Suprapubic skin (tissue), 4 donors: ENCODE data around the gene UNC5B. TPM values are rescaled to one million over a fixed set of nuclear protein-coding genes. Genes with fewer than 3 reads are reported as not detected.
"Not testable (repeated sequence)": the region's sequence is repeated elsewhere in the genome, so short reads cannot be mapped to it uniquely, and the experiment has no call there.

Experiments used
- DNase-seq, 2 donors: peaks; one replicate each; pipeline ENCODE4 v3.0.0-alpha.2; 2019; ENCODE audit warnings: low spot score in 2 of 2
- H3K27ac ChIP-seq: fragments of 200-600 bp; sonication (generic); one replicate; pipeline ENCODE4 v1.5.1; 2019
- H3K27me3 ChIP-seq: fragments of 200-600 bp; sonication (generic); one replicate; pipeline ENCODE4 v1.5.1; 2019
- H3K36me3 ChIP-seq: fragments of 200-600 bp; sonication (generic); one replicate; pipeline ENCODE4 v1.5.1; 2019
- H3K4me1 ChIP-seq: fragments of 200-600 bp; sonication (generic); one replicate; pipeline ENCODE4 v1.5.1; 2019
- H3K4me3 ChIP-seq: fragments of 200-600 bp; sonication (generic); one replicate; pipeline ENCODE4 v1.5.1; 2019; ENCODE audit warnings: mild to moderate bottlenecking
- H3K9me3 ChIP-seq: fragments of 200-600 bp; sonication (generic); one replicate; pipeline ENCODE4 v1.5.1; 2019
- CTCF ChIP-seq, 2 donors: fragments of 200-600 bp in 1 of 2; fragments of 450-650 bp in 1 of 2; sonication (generic) in 1 of 2; IDR thresholded peaks; one replicate each; pipeline ENCODE4 v1.5.1; 2016 to 2019; ENCODE audit warnings: antibody characterized with exemption in 2 of 2, mild to moderate bottlenecking in 1 of 2, moderate library complexity in 1 of 2
- EP300 ChIP-seq: sonication (generic); formaldehyde crosslinking; IDR thresholded peaks from one replicate; pipeline ENCODE4 v1.6.1; 2017; ENCODE audit warnings: antibody characterized with exemption
- POLR2A ChIP-seq, 2 donors: fragments of 450-650 bp; IDR thresholded peaks; one replicate each; pipeline ENCODE4 v1.6.1; 2017; ENCODE audit warnings: antibody characterized with exemption in 2 of 2, mild to moderate bottlenecking in 2 of 2, moderate library complexity in 2 of 2
- POLR2AphosphoS5 ChIP-seq, 3 donors: sonication (generic); formaldehyde crosslinking; IDR thresholded peaks; one replicate each; pipeline ENCODE4 v1.6.1; 2017; ENCODE audit warnings: antibody characterized with exemption in 3 of 3
- WGBS: methylation state at CpG from one replicate; pipeline ENCODE4 v1.1.5; 2018; 5-methylcytosine and 5-hydroxymethylcytosine counted together
- total RNA-seq, 4 donors: library from RNA; depleted of rRNA; stranded (reverse); fragments of >200 nt; gene quantifications; one replicate each; pipeline ENCODE4 v1.1.0, GENCODE V29; 2016

Gene UNC5B
- total RNA-seq, 4 donors from 2014 or later, result 7.2 to 45.7 (median 14.7) TPM

- no peak for DNase-seq
- WGBS, result 40% methylated on average over 5 of the region's 5 CpGs
- TF ChIP-seq EP300, result no peak
- TF ChIP-seq CTCF (IDR thresholded peaks at IDR 0.05), result no peak
- no peak for TF ChIP-seq POLR2AphosphoS5 (IDR thresholded peaks at IDR 0.05)
- no peak for TF ChIP-seq POLR2A (IDR thresholded peaks at IDR 0.05)
- Histone ChIP-seq H3K27me3 (no peaks in the 10 kb centered on the region), H3K36me3 (peaks cover 2% of the 10 kb centered on the region), H3K27ac (no peak overlapping the region), H3K9me3 (no peaks in the 10 kb centered on the region), H3K4me1 (peaks cover 33% of the 10 kb centered on the region), H3K4me3 (no peak overlapping the region)
Observed at GRCh38 chr10:71296086-71296485, 83.7 kb downstream of the UNC5B start.

GRCh38 chr10:71296811-71297210 is 84.4 kb downstream of the UNC5B start:
- WGBS, result 56% methylated on average over 13 of the region's 13 CpGs
- peaks cover 41% of the 10 kb centered on the region for H3K4me1 ChIP-seq
- not testable (repeated sequence) for H3K27ac ChIP-seq, H3K4me3 ChIP-seq, H3K36me3 ChIP-seq, DNase-seq, H3K27me3 ChIP-seq, H3K9me3 ChIP-seq

- no peak overlapping the region for H3K4me3 ChIP-seq
- 81% methylated on average over 3 of the region's 3 CpGs for WGBS
- no peak for DNase-seq
- H3K4me1 ChIP-seq, result peaks cover 41% of the 10 kb centered on the region
- no peak overlapping the region for H3K27ac ChIP-seq
- no peaks in the 10 kb centered on the region for H3K36me3 ChIP-seq
- no peaks in the 10 kb centered on the region for H3K9me3 ChIP-seq
- TF ChIP-seq POLR2A (IDR thresholded peaks at IDR 0.05), result no peak
- no peak for TF ChIP-seq CTCF (IDR thresholded peaks at IDR 0.05)
- no peak for TF ChIP-seq POLR2AphosphoS5 (IDR thresholded peaks at IDR 0.05)
- TF ChIP-seq EP300, result no peak
- H3K27me3 ChIP-seq, result no peaks in the 10 kb centered on the region
Observed at GRCh38 chr10:71297343-71297742, 85.0 kb downstream of the UNC5B start.

GRCh38 chr10:71299071-71299785 is 86.9 kb downstream of the UNC5B start:
- no peak overlapping the region for H3K4me3 ChIP-seq
- no peak for TF ChIP-seq CTCF (IDR thresholded peaks at IDR 0.05)
- TF ChIP-seq EP300, result no peak
- TF ChIP-seq POLR2A (IDR thresholded peaks at IDR 0.05), result no peak
- no peak for TF ChIP-seq POLR2AphosphoS5 (IDR thresholded peaks at IDR 0.05)
- peaks cover 27% of the 10 kb centered on the region for H3K4me1 ChIP-seq
- no peaks in the 10 kb centered on the region for H3K9me3 ChIP-seq
- no peak for DNase-seq
- no peak overlapping the region for H3K27ac ChIP-seq
- no peaks in the 10 kb centered on the region for H3K27me3 ChIP-seq
- 83% methylated on average over 14 of the region's 14 CpGs for WGBS
- no peaks in the 10 kb centered on the region for H3K36me3 ChIP-seq

- Histone ChIP-seq H3K27ac (no peak overlapping the region), H3K27me3 (no peaks in the 10 kb centered on the region), H3K36me3 (no peaks in the 10 kb centered on the region), H3K9me3 (no peaks in the 10 kb centered on the region), H3K4me1 (peaks cover 24% of the 10 kb centered on the region), H3K4me3 (no peak overlapping the region)
- TF ChIP-seq POLR2A (IDR thresholded peaks at IDR 0.05) (no peak), CTCF (IDR thresholded peaks at IDR 0.05) (no peak), EP300 (no peak), POLR2AphosphoS5 (IDR thresholded peaks at IDR 0.05) (no peak)
- WGBS, result 60% methylated on average over 12 of the region's 16 CpGs
- DNase-seq, result no peak
Observed at GRCh38 chr10:71300555-71301370, 88.4 kb downstream of the UNC5B start.
